HepG2 (cell line): ENCODE results near the gene OR6B3. TPM values are rescaled to one million over a fixed set of nuclear protein-coding genes. Genes with fewer than 3 reads are reported as not detected.
A peak's percentile ranks its signal among the peaks of the same experiment; 100 is the strongest.

Source experiments
- ATAC-seq: fragments of 200-7000 bp; cut with Tn5 transposase; 3 replicates; pipeline ENCODE4 v1.9.1; 2020; ENCODE audit warnings: mild to moderate bottlenecking, moderate library complexity
- BruUV-seq: library from RNA; stranded (reverse); fragments of 400-500 nt; replicated peaks from 2 replicates; lab custom pipeline; 2021; lab: Mats Ljungman, UMichigan
- CTCF ChIA-PET: fragments of 300-600 bp; formaldehyde crosslinking; extraction: SDS; loops from one replicate; lab custom pipeline; 2021; ENCODE audit warnings: low total read pairs, inconsistent platforms, low intra/inter-chr PET ratio; lab: Yijun Ruan, JAX
- POLR2A ChIA-PET: fragments of 350-600 bp; sonication (Branson Sonifier 250); formaldehyde crosslinking; loops from one replicate; lab custom pipeline; 2020; ENCODE audit warnings: antibody characterized with exemption, inconsistent platforms; lab: Yijun Ruan, JAX
- DNase-seq: peaks from one replicate; pipeline ENCODE4 v3.0.0-alpha.2; 2015; ENCODE audit warnings: low spot score
- FAIRE-seq: peaks from 3 replicates; lab custom pipeline; 2011; peaks lifted over from hg19 to GRCh38; lab: Jason Lieb, UNC
- H2AFZ ChIP-seq: one replicate; pipeline ENCODE4 v1.6.1; 2011; ENCODE audit warnings: low read length, inconsistent platforms
- H3K27ac ChIP-seq: fragments of 300-600 bp; 3 replicates; pipeline ENCODE4 v1.8.0; 2011; ENCODE audit warnings: mixed run types, mild to moderate bottlenecking, mixed read lengths, low read length, inconsistent platforms; ENCODE audit not compliant: insufficient read depth; ENCODE audit errors: extremely low read length
- H3K27me3 ChIP-seq, 2 experiments: fragments of 200-600 bp in 1 of 2; 2 replicates in 1 of 2; 3 replicates in 1 of 2; pipeline versions ENCODE4 v1.6.0 to v1.8.0; 2011; ENCODE audit warnings: low read length in 2 of 2, mild to moderate bottlenecking in 2 of 2, moderate library complexity in 2 of 2, inconsistent platforms in 1 of 2; ENCODE audit not compliant: insufficient read depth in 2 of 2, control insufficient read depth in 1 of 2
- H3K36me3 ChIP-seq, 2 experiments: fragments of 200-600 bp in 1 of 2; replicated peaks in 1 of 2; 2 replicates in 1 of 2; 3 replicates in 1 of 2; pipeline versions ENCODE4 v1.5.1 to v1.8.0; 2011; ENCODE audit warnings: low read length in 2 of 2, inconsistent platforms in 1 of 2; ENCODE audit not compliant: insufficient read depth in 2 of 2, control insufficient read depth in 1 of 2
- H3K4me1 ChIP-seq: 2 replicates; pipeline ENCODE4 v1.5.1; 2012; ENCODE audit warnings: low read length, inconsistent platforms; ENCODE audit not compliant: insufficient read depth
- H3K4me2 ChIP-seq: 2 replicates; pipeline ENCODE4 v1.6.0; 2011; ENCODE audit warnings: low read depth, low read length, inconsistent platforms
- H3K4me3 ChIP-seq, 3 experiments: fragments of 200-600 bp in 1 of 3; sonication (generic), shearing (Covaris generic) in 1 of 3; replicated peaks in 1 of 3; 2 replicates each; pipeline ENCODE4 v1.5.1; 2011 to 2016; ENCODE audit warnings: low read length in 3 of 3, inconsistent platforms in 2 of 3, low read depth in 2 of 3, mild to moderate bottlenecking in 2 of 3, control low read depth in 1 of 3, mixed read lengths in 1 of 3; ENCODE audit not compliant: insufficient read depth in 1 of 3
- H3K79me2 ChIP-seq: one replicate; pipeline ENCODE4 v1.6.1; 2011; ENCODE audit warnings: low read length, inconsistent platforms; ENCODE audit not compliant: insufficient read depth
- H3K9ac ChIP-seq: 2 replicates; pipeline ENCODE4 v1.6.0; 2011; ENCODE audit warnings: mild to moderate bottlenecking, low read depth, low read length, inconsistent platforms; ENCODE audit not compliant: insufficient read depth
- H3K9me3 ChIP-seq: 2 replicates; pipeline ENCODE4 v1.5.1; 2012; ENCODE audit warnings: mild to moderate bottlenecking, low read length
- H4K20me1 ChIP-seq: 2 replicates; pipeline ENCODE4 v1.6.0; 2011; ENCODE audit warnings: inconsistent platforms, mild to moderate bottlenecking, low read length, moderate library complexity; ENCODE audit not compliant: insufficient read depth
- CCAR2 ChIP-seq: fragments of 200-400 bp; formaldehyde crosslinking; optimal IDR thresholded peaks from 2 replicates; pipeline ENCODE3; 2018; ENCODE audit warnings: low read depth, mild to moderate bottlenecking, low read length, moderate library complexity
- GMEB2 ChIP-seq: IDR thresholded peaks from 2 replicates; pipeline ENCODE4 v1.6.1; 2016; ENCODE audit warnings: missing biosample characterization, missing genetic modification reagents, low read depth
- HDAC2 ChIP-seq: sonication (generic); formaldehyde crosslinking; IDR thresholded peaks from 2 replicates; pipeline ENCODE4 v1.4.0; 2020; ENCODE audit warnings: missing genetic modification reagents
- JARID2 ChIP-seq: sonication (generic); formaldehyde crosslinking; IDR thresholded peaks from 2 replicates; pipeline ENCODE4 v1.8.1; 2023; ENCODE audit warnings: missing genetic modification reagents, inconsistent platforms; ENCODE audit not compliant: insufficient replicate concordance
- KLF9 ChIP-seq: IDR thresholded peaks from 2 replicates; pipeline ENCODE4 v1.6.1; 2016; ENCODE audit warnings: low read depth
- LBX2 ChIP-seq: sonication (generic); formaldehyde crosslinking; IDR thresholded peaks from 2 replicates; pipeline ENCODE4 v1.5.0; 2020; ENCODE audit warnings: missing genetic modification reagents, mild to moderate bottlenecking, borderline replicate concordance
- MTA1 ChIP-seq: sonication (generic); formaldehyde crosslinking; IDR thresholded peaks from 2 replicates; pipeline ENCODE4 v1.4.0; 2020; ENCODE audit warnings: missing genetic modification reagents, mild to moderate bottlenecking, borderline replicate concordance
- MTF1 ChIP-seq: sonication (generic); formaldehyde crosslinking; IDR thresholded peaks from 2 replicates; pipeline ENCODE4 v1.5.0; 2020; ENCODE audit warnings: missing genetic modification reagents
- NFATC3 ChIP-seq: sonication (generic); formaldehyde crosslinking; IDR thresholded peaks from 2 replicates; pipeline ENCODE4 v1.5.1; 2020; ENCODE audit warnings: mild to moderate bottlenecking, missing genetic modification reagents
- REST ChIP-seq, 2 experiments: IDR thresholded peaks; 2 replicates each; pipeline ENCODE4 v1.6.1; 2011 to 2012; ENCODE audit warnings: low read length in 2 of 2, borderline replicate concordance in 1 of 2, low read depth in 1 of 2, mild to moderate bottlenecking in 1 of 2, moderate library complexity in 1 of 2
- RNF219 ChIP-seq: sonication (generic); formaldehyde crosslinking; IDR thresholded peaks from 2 replicates; pipeline ENCODE4 v1.5.0; 2020; ENCODE audit warnings: mild to moderate bottlenecking, missing genetic modification reagents
- SNAPC2 ChIP-seq: sonication (generic); formaldehyde crosslinking; IDR thresholded peaks from 2 replicates; pipeline ENCODE4 v1.8.1; 2022; ENCODE audit warnings: mild to moderate bottlenecking, missing genetic modification reagents
- ZNF850 ChIP-seq: sonication (generic); formaldehyde crosslinking; conservative IDR thresholded peaks from 2 replicates; pipeline ENCODE4 v1.9.0; 2021; ENCODE audit warnings: mild to moderate bottlenecking, missing genetic modification reagents
- WGBS: methylation state at CpG from one replicate; pipeline ENCODE4 v1.1.6; 2017; ENCODE audit warnings: low lambda C conversion rate; 5-methylcytosine and 5-hydroxymethylcytosine counted together
- in situ Hi-C: cut with HindIII; loops from 2 replicates; pipeline ENCODE4 v1.10.0; 2017; ENCODE audit warnings: low pct_unique_long_range_greater_than_20kb; ENCODE audit not compliant: extremely low pct_ligation_motif_present
- intact Hi-C: fragments of 100-400 bp; cut with micrococcal nuclease; formaldehyde crosslinking; loops from one replicate; pipeline ENCODE4 v1.10.0; 2022; ENCODE audit not compliant: unreplicated experiment
- polyA plus RNA-seq, 8 experiments: library from polyadenylated mRNA; depleted of rRNA in 3 of 8; stranded (reverse) in 7 of 8; unstranded in 1 of 8; fragments of >200 nt; fragmentation: Illumina TruSeq in 4 of 8; extraction: Trizol in 4 of 8; gene quantifications; 2 replicates each; pipeline versions ENCODE4 v1.2.1 to v1.2.3, GENCODE V29; 2011 to 2016; ENCODE audit warnings: low read depth in 4 of 8, missing spikeins in 1 of 8, mixed read lengths in 1 of 8; ENCODE audit not compliant: insufficient read depth in 1 of 8
- total RNA-seq, 5 experiments: library from RNA; depleted of rRNA; stranded (reverse); fragments of >200 nt; fragmentation: Illumina TruSeq; extraction: Trizol; gene quantifications; 2 replicates each; pipeline ENCODE4 v1.2.3, GENCODE V29; 2016; ENCODE audit warnings: low read depth in 1 of 5

OR6B3 gene
- total and polyA plus RNA-seq, 2 of the 13 experiments (the other 11 are each of a cell fraction or from before 2014, with no cell fraction given) = not detected

- TF ChIP-seq REST (IDR thresholded peaks at IDR 0.05; ENCODE audit: borderline replicate concordance in 1 of 2, low read depth in 1 of 2, low read length in 2 of 2) = no peak
- TF ChIP-seq, all 625 proteins: peak for 0
Observed at GRCh38 chr2:240033330-240033678, 20.0 kb downstream of the OR6B3 start (continued).

- no peaks in the 10 kb centered on the region for H3K9me3 ChIP-seq
- in situ Hi-C loops = no loop called here
- no peaks in the 10 kb centered on the region for H3K79me2 ChIP-seq
- no peaks in the 10 kb centered on the region for H3K36me3 ChIP-seq
- POLR2A ChIA-PET = no interaction called here
- H2AFZ ChIP-seq = no peak overlapping the region
- no peak for DNase-seq
- no peaks in the 10 kb centered on the region for H3K4me1 ChIP-seq
- H3K27me3 ChIP-seq = peaks cover 7 to 42% of the 10 kb centered on the region in 2 experiments; a peak in 4 of 5 replicates
- peak; percentile 47 for ATAC-seq
- H4K20me1 ChIP-seq = no peaks in the 10 kb centered on the region
- FAIRE-seq = no peak
- no peak overlapping the region for H3K9ac ChIP-seq
- no peak overlapping the region for H3K27ac ChIP-seq
- no peak overlapping the region for H3K4me2 ChIP-seq
- BruUV-seq = no TSS peak
- no peak overlapping the region for H3K4me3 ChIP-seq
- 20% methylated on average over 9 of the region's 14 CpGs for WGBS
- intact Hi-C loops = no loop called here
- CTCF ChIA-PET = no interaction called here
- no peak for TF ChIP-seq SNAPC2 (CRISPR knock-in tag)
- no peak for TF ChIP-seq ZNF850
- TF ChIP-seq LBX2 (CRISPR knock-in tag) = no peak
- no peak for TF ChIP-seq KLF9 (CRISPR knock-in tag)
- no peak for TF ChIP-seq HDAC2 (CRISPR knock-in tag)
- TF ChIP-seq MTA1 = no peak
- no peak for TF ChIP-seq NFATC3
- no peak for TF ChIP-seq MTF1 (CRISPR knock-in tag)
- no peak for TF ChIP-seq CCAR2
- no peak for TF ChIP-seq JARID2 (CRISPR knock-in tag)
- no peak for TF ChIP-seq GMEB2 (CRISPR knock-in tag)
- no peak for TF ChIP-seq RNF219 (CRISPR knock-in tag)
Observed at GRCh38 chr2:240032406-240033329, 20.7 kb downstream of the OR6B3 start.
